ENCODE results near the gene TMC6. TPM values are rescaled to one million over a fixed set of nuclear protein-coding genes. Genes with fewer than 3 reads are reported as not detected.
A peak's percentile ranks its signal among the peaks of the same experiment; 100 is the strongest.
"Not testable (repeated sequence)": the region's sequence is repeated elsewhere in the genome, so short reads cannot be mapped to it uniquely, and the experiment has no call there.

Gene TMC6
- total RNA-seq, 1 donor from 2014 or later: 64.8 TPM

DNA sequence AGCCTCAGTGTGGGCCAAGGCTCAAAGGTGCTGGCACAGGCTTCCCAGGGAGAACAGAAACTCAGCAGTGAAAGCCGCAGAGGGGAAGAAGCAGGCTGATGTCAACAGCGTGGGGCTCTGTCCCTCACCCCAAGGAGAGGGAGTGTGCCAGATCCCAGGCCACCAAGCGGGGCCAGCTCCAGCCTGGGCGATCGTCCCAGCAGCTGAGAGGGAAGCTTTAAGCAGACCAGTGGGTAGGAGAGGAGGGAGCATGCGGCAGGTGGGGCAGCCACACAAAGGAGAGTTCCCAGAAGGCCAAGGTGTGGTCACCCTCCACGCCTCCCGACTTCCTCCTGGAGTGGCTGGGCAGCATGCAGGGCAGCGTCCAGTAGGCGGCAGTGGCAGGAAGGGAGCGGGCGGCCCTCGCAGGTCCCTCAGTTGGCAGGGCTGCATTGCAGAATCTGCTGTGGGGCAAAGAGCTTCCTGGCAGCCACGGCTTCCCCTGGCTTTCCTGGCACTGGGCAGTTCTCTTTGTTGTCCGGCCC, 45.9 kb upstream of the TMC6 start:
- Histone ChIP-seq H3K27me3 (no peaks in the 10 kb centered on the region), H3K36me3 (no peaks in the 10 kb centered on the region), H3K4me3 (no peak overlapping the region), H3K27ac (peak overlapping the region; percentile 79), H3K4me1 (peaks cover 67% of the 10 kb centered on the region), H3K9me3 (no peaks in the 10 kb centered on the region)
- TF ChIP-seq POLR2AphosphoS5 (IDR thresholded peaks at IDR 0.05; ENCODE audit: insufficient read depth in 1 of 2, low read depth in 1 of 2) (peak; percentile 40 to 62), POLR2A (IDR thresholded peaks at IDR 0.05) (no peak)
- TF ChIP-seq, protein P1, sequence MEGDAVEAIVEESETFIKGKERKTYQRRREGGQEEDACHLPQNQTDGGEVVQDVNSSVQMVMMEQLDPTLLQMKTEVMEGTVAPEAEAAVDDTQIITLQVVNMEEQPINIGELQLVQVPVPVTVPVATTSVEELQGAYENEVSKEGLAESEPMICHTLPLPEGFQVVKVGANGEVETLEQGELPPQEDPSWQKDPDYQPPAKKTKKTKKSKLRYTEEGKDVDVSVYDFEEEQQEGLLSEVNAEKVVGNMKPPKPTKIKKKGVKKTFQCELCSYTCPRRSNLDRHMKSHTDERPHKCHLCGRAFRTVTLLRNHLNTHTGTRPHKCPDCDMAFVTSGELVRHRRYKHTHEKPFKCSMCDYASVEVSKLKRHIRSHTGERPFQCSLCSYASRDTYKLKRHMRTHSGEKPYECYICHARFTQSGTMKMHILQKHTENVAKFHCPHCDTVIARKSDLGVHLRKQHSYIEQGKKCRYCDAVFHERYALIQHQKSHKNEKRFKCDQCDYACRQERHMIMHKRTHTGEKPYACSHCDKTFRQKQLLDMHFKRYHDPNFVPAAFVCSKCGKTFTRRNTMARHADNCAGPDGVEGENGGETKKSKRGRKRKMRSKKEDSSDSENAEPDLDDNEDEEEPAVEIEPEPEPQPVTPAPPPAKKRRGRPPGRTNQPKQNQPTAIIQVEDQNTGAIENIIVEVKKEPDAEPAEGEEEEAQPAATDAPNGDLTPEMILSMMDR (IDR thresholded peaks at IDR 0.05): peak in 1 of 3 experiments; percentile 20
- DNase-seq (ENCODE audit: extremely low spot score in 2 of 2): no peak
- intact Hi-C loops (cut with DNase I): no loop called here

DNA sequence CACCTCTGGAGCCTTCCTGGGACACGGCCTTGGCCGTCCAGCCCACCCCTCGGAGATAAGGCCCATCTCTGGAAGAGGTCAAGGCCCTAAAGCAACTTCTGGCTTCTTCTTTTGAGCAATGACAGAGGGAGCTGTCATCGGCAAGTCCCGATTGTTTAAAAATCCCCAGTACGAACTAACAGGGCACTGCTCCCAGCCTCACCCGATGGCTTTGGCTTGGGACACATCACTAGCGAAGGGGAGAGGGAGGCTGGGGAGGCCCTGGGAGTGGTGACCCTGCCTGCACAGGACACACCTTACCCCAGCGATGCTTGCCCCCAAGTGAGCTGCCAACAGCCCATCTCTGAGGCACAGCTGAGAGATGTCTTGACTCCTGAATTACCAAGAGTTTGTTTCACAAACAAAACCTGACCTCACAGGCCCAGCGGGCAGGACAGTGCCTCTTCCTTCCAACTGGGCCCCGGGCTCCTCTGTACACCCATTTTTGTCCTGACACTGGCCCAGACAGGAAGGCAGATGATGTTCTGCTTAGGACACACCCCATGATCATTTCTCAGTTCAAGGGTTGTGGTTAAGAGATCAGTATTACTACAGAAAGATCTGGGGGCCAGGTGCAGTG, 44.7 kb upstream of the TMC6 start:
- intact Hi-C loops (cut with DNase I): no loop called here
- DNase-seq (ENCODE audit: extremely low spot score in 2 of 2): no peak
- Histone ChIP-seq H3K4me1 (peaks cover 74% of the 10 kb centered on the region), H3K27ac (peak overlapping the region; percentile 79), H3K4me3 (no peak overlapping the region), H3K27me3 (no peaks in the 10 kb centered on the region), H3K36me3 (no peaks in the 10 kb centered on the region), H3K9me3 (no peaks in the 10 kb centered on the region)
- TF ChIP-seq, protein P1 (IDR thresholded peaks at IDR 0.05): no peak
- TF ChIP-seq POLR2AphosphoS5 (IDR thresholded peaks at IDR 0.05; ENCODE audit: insufficient read depth in 1 of 2, low read depth in 1 of 2) (no peak), POLR2A (IDR thresholded peaks at IDR 0.05) (no peak)

DNA sequence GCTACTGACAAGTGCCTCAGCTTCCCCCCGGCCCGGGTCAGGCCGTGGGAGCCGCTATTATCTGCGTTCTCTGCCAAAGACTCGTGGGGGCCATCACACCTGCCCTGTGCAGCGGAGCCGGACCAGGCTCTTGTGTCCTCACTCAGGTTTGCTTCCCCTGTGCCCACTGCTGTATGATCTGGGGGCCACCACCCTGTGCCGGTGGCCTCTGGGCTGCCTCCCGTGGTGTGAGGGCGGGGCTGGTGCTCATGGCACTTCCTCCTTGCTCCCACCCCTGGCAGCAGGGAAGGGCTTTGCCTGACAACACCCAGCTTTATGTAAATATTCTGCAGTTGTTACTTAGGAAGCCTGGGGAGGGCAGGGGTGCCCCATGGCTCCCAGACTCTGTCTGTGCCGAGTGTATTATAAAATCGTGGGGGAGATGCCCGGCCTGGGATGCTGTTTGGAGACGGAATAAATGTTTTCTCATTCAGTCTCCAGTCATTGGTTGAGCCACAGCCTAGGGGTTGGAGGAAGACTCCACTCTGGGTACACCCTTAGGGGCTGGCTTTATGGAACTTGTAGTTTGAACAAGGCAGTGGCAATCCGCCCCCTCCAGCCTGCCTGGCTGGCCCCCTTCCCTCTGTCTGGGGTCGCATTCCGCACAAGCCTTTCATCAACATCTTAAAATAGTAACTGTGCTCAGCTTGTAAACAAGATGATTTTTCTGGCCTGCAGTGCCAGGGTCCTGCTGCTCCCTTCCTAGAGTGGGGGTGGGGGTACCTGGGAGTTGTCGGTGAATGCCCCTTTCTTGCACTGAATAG, 43.9 kb upstream of the TMC6 start:
- Histone ChIP-seq H3K4me1 (peaks cover 79% of the 10 kb centered on the region), H3K27me3 (no peaks in the 10 kb centered on the region), H3K9me3 (no peaks in the 10 kb centered on the region), H3K4me3 (no peak overlapping the region), H3K27ac (peak overlapping the region; percentile 79), H3K36me3 (no peaks in the 10 kb centered on the region)
- TF ChIP-seq POLR2A (IDR thresholded peaks at IDR 0.05) (no peak), POLR2AphosphoS5 (IDR thresholded peaks at IDR 0.05; ENCODE audit: insufficient read depth in 1 of 2, low read depth in 1 of 2) (no peak)
- TF ChIP-seq, protein P1 (IDR thresholded peaks at IDR 0.05): no peak
- intact Hi-C loops (cut with DNase I): no loop called here
- no peak for DNase-seq (ENCODE audit: extremely low spot score in 2 of 2)

DNA sequence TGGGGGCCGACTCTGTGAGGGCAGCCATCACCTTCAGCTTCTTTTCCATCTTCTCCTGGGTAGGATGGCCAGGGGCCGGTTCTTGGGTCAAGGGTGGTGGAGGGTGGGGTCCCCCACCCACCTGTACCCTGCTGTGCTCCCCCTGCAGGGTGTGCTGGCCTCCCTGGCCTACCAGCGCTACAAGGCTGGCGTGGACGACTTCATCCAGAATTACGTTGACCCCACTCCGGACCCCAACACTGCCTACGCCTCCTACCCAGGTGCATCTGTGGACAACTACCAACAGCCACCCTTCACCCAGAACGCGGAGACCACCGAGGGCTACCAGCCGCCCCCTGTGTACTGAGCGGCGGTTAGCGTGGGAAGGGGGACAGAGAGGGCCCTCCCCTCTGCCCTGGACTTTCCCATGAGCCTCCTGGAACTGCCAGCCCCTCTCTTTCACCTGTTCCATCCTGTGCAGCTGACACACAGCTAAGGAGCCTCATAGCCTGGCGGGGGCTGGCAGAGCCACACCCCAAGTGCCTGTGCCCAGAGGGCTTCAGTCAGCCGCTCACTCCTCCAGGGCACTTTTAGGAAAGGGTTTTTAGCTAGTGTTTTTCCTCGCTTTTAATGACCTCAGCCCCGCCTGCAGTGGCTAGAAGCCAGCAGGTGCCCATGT, 43.2 kb upstream of the TMC6 start:
- H3K36me3 ChIP-seq; H3K4me3 ChIP-seq; intact Hi-C loops (cut with DNase I); H3K27me3 ChIP-seq; DNase-seq (ENCODE audit: extremely low spot score in 2 of 2); H3K9me3 ChIP-seq: not testable (repeated sequence)
- Histone ChIP-seq H3K27ac (peak overlapping the region; percentile 79), H3K4me1 (peaks cover 75% of the 10 kb centered on the region)

DNA sequence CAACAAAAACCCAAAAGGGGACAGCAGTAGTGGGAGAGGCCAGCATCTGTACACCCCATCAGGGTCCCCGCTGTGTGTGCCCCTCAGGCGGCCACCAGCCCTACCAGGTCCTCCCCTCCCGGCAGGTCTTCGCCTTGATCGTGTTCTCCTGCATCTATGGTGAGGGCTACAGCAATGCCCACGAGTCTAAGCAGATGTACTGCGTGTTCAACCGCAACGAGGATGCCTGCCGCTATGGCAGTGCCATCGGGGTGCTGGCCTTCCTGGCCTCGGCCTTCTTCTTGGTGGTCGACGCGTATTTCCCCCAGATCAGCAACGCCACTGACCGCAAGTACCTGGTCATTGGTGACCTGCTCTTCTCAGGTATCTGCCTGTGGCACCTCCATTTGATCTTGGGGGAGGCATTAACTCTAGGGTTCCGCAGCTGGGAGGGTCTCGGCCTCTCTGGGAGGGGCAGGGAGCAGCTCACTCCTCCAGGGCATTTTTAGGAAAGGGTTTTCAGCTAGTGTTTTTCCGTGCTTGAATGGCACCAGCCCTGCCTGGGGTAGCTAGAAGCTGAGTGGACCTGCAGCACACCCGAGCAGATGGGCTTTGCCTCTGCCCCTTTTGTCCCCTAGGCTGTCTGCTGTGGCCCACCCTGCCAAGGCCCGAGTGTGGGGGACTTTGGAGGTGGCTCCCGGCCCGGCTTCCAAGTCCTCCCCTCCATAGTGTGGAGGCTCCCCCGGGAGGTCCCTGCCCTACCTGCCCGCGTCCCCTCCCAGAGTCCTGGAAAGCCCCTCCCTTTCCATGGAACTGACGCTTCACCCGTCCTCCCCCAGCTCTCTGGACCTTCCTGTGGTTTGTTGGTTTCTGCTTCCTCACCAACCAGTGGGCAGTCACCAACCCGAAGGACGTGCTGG, 42.4 kb upstream of the TMC6 start:
- no peaks in the 10 kb centered on the region for H3K36me3 ChIP-seq
- no peak overlapping the region for H3K27ac ChIP-seq
- intact Hi-C loops (cut with DNase I): no loop called here
- no peaks in the 10 kb centered on the region for H3K9me3 ChIP-seq
- no peak overlapping the region for H3K4me3 ChIP-seq
- peaks cover 67% of the 10 kb centered on the region for H3K4me1 ChIP-seq
- DNase-seq (ENCODE audit: extremely low spot score in 2 of 2): no peak
- H3K27me3 ChIP-seq: no peaks in the 10 kb centered on the region
- no peak for TF ChIP-seq POLR2AphosphoS5 (IDR thresholded peaks at IDR 0.05; ENCODE audit: insufficient read depth in 1 of 2, low read depth in 1 of 2)

Data from vagina (tissue), 2 donors.